HepG2 (cell line): ENCODE results near the gene PIGW. TPM values are rescaled to one million over a fixed set of nuclear protein-coding genes. Genes with fewer than 3 reads are reported as not detected.
A peak's percentile ranks its signal among the peaks of the same experiment; 100 is the strongest.

Experiments used
- AGO1 ChIP-seq: fragments of 200-400 bp; formaldehyde crosslinking; IDR thresholded peaks from 2 replicates; pipeline ENCODE4 v1.6.1; 2017; ENCODE audit warnings: mild to moderate bottlenecking, low read depth, low read length, moderate library complexity; ENCODE audit not compliant: poor library complexity, severe bottlenecking
- BCL6 ChIP-seq: IDR thresholded peaks from 2 replicates; pipeline ENCODE4 v1.6.1; 2016; ENCODE audit warnings: missing genetic modification reagents, missing compliant biosample characterization
- FUBP1 ChIP-seq: sonication (generic); formaldehyde crosslinking; IDR thresholded peaks from 2 replicates; pipeline ENCODE4 v1.5.1; 2020; ENCODE audit warnings: missing genetic modification reagents, mild to moderate bottlenecking, borderline replicate concordance
- HMGXB3 ChIP-seq: sonication (generic); formaldehyde crosslinking; IDR thresholded peaks from 2 replicates; pipeline ENCODE4 v1.4.0; 2020; ENCODE audit warnings: missing genetic modification reagents, borderline replicate concordance
- KDM3A ChIP-seq: IDR thresholded peaks from 2 replicates; pipeline ENCODE4 v1.6.1; 2018; ENCODE audit warnings: low read depth, missing compliant biosample characterization
- KDM5B ChIP-seq: sonication (generic); formaldehyde crosslinking; IDR thresholded peaks from 2 replicates; pipeline ENCODE4 v1.4.0; 2020; ENCODE audit warnings: missing genetic modification reagents, mild to moderate bottlenecking, borderline replicate concordance
- NFIB ChIP-seq: sonication (generic); formaldehyde crosslinking; IDR thresholded peaks from 2 replicates; pipeline ENCODE4 v1.9.0; 2021; ENCODE audit warnings: missing genetic modification reagents, mild to moderate bottlenecking, borderline replicate concordance
- PHF21A ChIP-seq: sonication (generic); formaldehyde crosslinking; IDR thresholded peaks from 2 replicates; pipeline ENCODE4 v1.5.0; 2020; ENCODE audit warnings: mild to moderate bottlenecking, missing genetic modification reagents
- RFXAP ChIP-seq: sonication (generic); formaldehyde crosslinking; IDR thresholded peaks from 2 replicates; pipeline ENCODE4 v1.4.0; 2020; ENCODE audit warnings: missing genetic modification reagents, borderline replicate concordance
- SAFB2 ChIP-seq: sonication (generic); formaldehyde crosslinking; IDR thresholded peaks from 2 replicates; pipeline ENCODE4 v1.5.1; 2020; ENCODE audit warnings: missing genetic modification reagents, low read depth, mild to moderate bottlenecking, borderline replicate concordance
- SMARCE1 ChIP-seq: fragments of 450-650 bp; IDR thresholded peaks from 2 replicates; pipeline ENCODE4 v1.6.1; 2017; ENCODE audit warnings: borderline replicate concordance
- SOX5 ChIP-seq: IDR thresholded peaks from 2 replicates; pipeline ENCODE4 v1.6.1; 2016; ENCODE audit warnings: borderline replicate concordance
- U2AF1 ChIP-seq: fragments of 200-400 bp; formaldehyde crosslinking; optimal IDR thresholded peaks from 2 replicates; pipeline ENCODE3; 2017; ENCODE audit warnings: mild to moderate bottlenecking, low read depth, low read length
- ZBTB3 ChIP-seq: sonication (generic); formaldehyde crosslinking; IDR thresholded peaks from 2 replicates; pipeline ENCODE4 v1.4.0; 2020; ENCODE audit warnings: low read depth, mild to moderate bottlenecking, moderate library complexity, missing genetic modification reagents, borderline replicate concordance
- ZBTB33 ChIP-seq: sonication (generic); formaldehyde crosslinking; IDR thresholded peaks from 2 replicates; pipeline ENCODE4 v1.4.0; 2020; ENCODE audit warnings: missing genetic modification reagents
- ZNF484 ChIP-seq: sonication (generic); formaldehyde crosslinking; IDR thresholded peaks from 2 replicates; pipeline ENCODE4 v1.5.1; 2020; ENCODE audit warnings: mild to moderate bottlenecking, low read depth, missing genetic modification reagents, borderline replicate concordance
- ZNF598 ChIP-seq: sonication (generic); formaldehyde crosslinking; IDR thresholded peaks from 2 replicates; pipeline ENCODE4 v1.5.1; 2020; ENCODE audit warnings: mild to moderate bottlenecking, missing genetic modification reagents, borderline replicate concordance
- ZNF691 ChIP-seq: sonication (generic); formaldehyde crosslinking; IDR thresholded peaks from 2 replicates; pipeline ENCODE4 v1.4.0; 2020; ENCODE audit warnings: missing genetic modification reagents, low read depth, mild to moderate bottlenecking, borderline replicate concordance
- polyA plus RNA-seq, 8 experiments: library from polyadenylated mRNA; depleted of rRNA in 3 of 8; stranded (reverse) in 7 of 8; unstranded in 1 of 8; fragments of >200 nt; fragmentation: Illumina TruSeq in 4 of 8; extraction: Trizol in 4 of 8; gene quantifications; 2 replicates each; pipeline versions ENCODE4 v1.2.1 to v1.2.3, GENCODE V29; 2011 to 2016; ENCODE audit warnings: low read depth in 4 of 8, missing spikeins in 1 of 8, mixed read lengths in 1 of 8; ENCODE audit not compliant: insufficient read depth in 1 of 8
- total RNA-seq, 5 experiments: library from RNA; depleted of rRNA; stranded (reverse); fragments of >200 nt; fragmentation: Illumina TruSeq; extraction: Trizol; gene quantifications; 2 replicates each; pipeline ENCODE4 v1.2.3, GENCODE V29; 2016; ENCODE audit warnings: low read depth in 1 of 5

The PIGW gene
- total and polyA plus RNA-seq, 2 of the 13 experiments (the other 11 are each of a cell fraction or from before 2014, with no cell fraction given) = 9.0 to 24.0 TPM

- TF ChIP-seq HMGXB3 (CRISPR knock-in tag) (no peak; the same call in 1 of the 2 replicates), SAFB2 (CRISPR knock-in tag) (peak; percentile 78; the same call in 1 of the 2 replicates), SOX5 (CRISPR knock-in tag) (no peak; the same call in none of the 2 replicates), AGO1 (peak; percentile 23), RFXAP (CRISPR knock-in tag) (0 out of 2 replicates have a peak, but pooled peaks have one; percentile 28), ZNF484 (CRISPR knock-in tag) (no peak), ZBTB3 (CRISPR knock-in tag) (peak; percentile 84), ZNF691 (no peak; the same call in 1 of the 2 replicates), ZNF598 (CRISPR knock-in tag) (peak; percentile 85; the same call in 1 of the 2 replicates), FUBP1 (CRISPR knock-in tag) (no peak), PHF21A (CRISPR knock-in tag) (peak; percentile 56; the same call in 1 of the 2 replicates), ZBTB33 (CRISPR knock-in tag) (no peak), KDM3A (CRISPR knock-in tag) (no peak; the same call in 1 of the 2 replicates), SMARCE1 (no peak), BCL6 (CRISPR knock-in tag) (no peak), KDM5B (CRISPR knock-in tag) (no peak; the same call in 1 of the 2 replicates), NFIB (CRISPR knock-in tag) (no peak), U2AF1 (no peak)
Measured at GRCh38 chr17:36534840-36535668, at the start of gene PIGW, which contains the start of gene MYO19 (continued).
